ENCODE results near the gene ITM2C.

Gene ITM2C

DNA sequence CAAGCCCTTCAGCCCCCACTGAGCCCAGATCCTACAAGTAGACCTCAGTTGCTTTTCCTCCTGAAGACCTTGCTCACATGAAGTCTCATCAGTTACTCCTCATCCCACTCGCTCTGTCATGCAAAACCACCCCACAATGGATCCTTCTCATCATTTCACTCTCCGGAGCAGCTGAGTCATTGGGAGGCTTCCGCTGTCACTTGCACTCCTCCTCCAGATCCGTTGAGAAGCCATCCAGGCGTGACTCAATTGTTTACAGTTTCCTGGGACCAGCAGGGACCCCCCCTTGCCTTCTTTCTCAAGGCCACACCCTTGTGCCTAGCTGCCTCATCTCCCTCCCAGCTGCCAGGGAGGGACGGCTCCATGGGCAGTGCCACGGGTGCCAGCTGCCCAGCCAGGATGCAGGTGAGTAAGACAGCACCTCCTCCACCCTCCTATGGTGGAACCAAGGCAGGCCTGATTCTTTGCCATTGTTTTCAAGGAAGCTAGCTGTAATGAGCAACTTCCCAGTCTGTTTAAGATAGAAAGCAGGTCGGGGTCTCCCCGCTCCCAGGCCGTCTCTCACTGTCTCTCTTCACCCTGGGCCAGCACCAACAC, 44.0 kb downstream of the ITM2C start:
- DNase-seq = no peak

DNA sequence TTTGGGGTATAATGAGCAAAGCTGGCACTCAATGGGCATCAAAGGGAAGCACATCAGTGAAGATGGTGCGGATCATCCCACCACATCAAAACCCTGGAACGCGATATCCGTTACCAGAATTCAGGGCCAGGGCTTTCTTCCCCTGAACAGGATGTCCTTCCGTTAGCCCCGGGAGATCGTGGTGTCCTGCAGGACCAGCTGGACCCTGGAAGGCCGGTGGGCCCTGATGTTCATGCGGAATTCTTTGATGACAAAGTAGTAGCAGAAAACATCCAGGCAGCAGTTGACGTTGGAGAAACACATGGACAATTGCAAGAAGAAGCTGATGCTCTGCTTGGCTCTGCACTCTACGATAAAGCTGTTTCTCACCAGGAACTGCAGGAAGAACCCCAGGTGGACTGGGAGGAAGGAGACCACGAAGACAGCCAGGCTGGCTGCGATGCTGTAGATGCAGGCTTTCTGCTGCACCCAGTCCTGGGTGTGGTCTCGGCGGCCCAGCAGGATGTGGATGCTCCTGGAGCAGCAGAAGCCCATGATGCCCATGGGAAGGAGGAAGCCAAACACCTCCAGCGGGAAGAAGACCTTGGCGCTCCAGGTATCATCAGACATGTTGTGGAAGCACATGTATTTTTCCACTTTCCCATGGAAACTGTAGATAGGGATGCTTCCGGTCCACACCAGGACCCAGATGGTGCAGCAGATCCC, 45.3 kb downstream of the ITM2C start:
- DNase-seq = no peak

- no peak for DNase-seq
Measured at GRCh38 chr2:230910546-230911177, 45.9 kb downstream of the ITM2C start.

GRCh38 chr2:230912046-230912445, 47.3 kb downstream of the ITM2C start:
- no peak for DNase-seq

DNA sequence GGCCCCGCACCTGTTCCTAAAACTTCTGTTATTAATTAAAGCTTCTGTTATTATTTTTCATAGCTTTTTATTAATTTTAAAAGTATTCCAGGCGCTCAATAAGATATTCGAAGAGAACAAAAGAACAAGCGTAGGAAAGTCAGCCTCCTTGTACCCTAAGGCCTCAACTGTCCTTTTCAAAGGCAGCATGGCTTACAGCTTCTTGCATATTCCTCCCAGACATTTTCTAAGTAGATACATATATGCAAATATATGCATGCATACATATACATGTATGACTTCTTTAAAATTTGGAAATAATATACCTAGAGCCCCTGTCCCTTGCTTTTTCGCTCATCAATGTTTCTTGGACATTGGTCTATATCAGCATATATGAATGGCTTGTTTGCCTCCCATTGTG, 48.0 kb downstream of the ITM2C start:
- DNase-seq = no peak

DNA sequence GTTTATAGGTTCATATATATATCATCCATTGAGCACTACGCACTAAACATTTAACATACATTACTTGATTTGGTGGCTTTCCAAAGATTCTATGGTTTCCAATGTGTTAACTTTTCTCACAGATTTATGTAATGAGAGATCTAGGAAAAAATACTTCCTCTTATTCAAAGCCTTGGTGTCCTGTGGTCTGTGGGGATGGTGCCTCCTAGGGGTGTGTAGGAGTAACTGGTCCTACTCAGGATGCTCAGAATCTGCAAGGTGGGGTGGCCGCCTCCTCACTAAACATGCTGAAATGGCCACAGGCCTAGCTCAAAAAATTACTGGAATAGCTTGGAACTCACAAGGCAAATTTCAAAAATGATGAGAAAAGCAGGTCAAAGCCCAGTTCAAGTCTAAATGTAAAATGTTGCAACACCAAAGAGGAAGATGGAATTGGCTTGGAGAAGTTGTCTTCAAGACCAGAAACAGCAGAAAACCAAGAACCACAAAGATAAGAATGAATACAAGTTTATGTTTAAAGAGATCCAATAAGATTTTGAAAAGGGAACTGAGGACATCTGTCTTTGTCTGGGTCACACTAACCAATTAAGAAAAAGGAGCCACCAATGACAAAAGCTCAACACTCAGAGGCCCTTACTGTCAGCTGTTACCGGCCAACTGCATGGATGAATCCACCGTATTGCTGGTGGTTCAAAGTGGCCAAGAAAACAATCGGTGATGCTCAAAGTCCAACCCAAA, 48.8 kb downstream of the ITM2C start:
- no peak for DNase-seq

- DNase-seq = no peak
Measured at GRCh38 chr2:230914886-230915285, 50.1 kb downstream of the ITM2C start.

DNA sequence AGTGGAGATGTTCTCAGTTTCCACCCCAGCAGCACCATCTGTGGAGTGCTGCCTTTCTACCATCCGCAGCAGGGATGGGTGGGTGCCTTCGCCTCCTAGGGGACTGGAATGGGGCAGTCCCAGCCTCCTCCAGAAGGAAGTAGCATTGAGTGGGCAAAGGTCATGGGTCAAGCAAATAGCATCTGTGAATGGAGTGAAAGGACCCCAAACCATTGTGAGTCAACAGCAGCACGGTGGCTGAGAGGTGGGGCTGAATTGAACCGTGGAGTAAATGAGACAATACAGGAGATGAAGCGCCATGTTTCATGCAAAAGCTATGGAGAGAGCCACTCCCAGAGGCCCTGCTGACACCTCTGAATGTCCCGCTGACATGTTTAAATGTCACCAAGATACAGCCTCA, 50.6 kb downstream of the ITM2C start:
- DNase-seq = no peak

DNA sequence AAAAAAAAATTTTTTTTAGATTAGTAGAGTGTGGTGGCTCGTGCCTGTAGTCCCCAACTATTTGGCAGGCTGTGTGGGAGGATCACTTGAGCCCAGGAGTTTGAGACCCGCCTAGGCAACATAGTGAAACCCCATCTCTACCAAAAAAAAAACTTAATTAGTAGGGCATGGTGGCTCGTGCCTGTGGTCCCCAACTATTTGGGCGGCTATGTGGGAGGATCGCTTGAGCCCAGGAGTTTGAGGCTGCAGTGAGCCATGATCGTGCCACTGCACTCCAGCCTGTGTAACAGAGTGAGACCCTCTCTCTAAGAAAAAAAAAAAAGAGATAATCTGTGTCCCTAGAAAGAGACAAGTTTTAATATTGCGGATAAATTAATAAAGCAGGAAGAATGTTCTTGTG, 51.5 kb downstream of the ITM2C start:
- no peak for DNase-seq

- no peak for DNase-seq
Measured at GRCh38 chr2:230919240-230919639, 54.5 kb downstream of the ITM2C start.

GRCh38 chr2:230919681-230920080, 54.9 kb downstream of the ITM2C start:
- no peak for DNase-seq

GRCh38 chr2:230920167-230920566, 55.4 kb downstream of the ITM2C start:
- DNase-seq = no peak

DNA sequence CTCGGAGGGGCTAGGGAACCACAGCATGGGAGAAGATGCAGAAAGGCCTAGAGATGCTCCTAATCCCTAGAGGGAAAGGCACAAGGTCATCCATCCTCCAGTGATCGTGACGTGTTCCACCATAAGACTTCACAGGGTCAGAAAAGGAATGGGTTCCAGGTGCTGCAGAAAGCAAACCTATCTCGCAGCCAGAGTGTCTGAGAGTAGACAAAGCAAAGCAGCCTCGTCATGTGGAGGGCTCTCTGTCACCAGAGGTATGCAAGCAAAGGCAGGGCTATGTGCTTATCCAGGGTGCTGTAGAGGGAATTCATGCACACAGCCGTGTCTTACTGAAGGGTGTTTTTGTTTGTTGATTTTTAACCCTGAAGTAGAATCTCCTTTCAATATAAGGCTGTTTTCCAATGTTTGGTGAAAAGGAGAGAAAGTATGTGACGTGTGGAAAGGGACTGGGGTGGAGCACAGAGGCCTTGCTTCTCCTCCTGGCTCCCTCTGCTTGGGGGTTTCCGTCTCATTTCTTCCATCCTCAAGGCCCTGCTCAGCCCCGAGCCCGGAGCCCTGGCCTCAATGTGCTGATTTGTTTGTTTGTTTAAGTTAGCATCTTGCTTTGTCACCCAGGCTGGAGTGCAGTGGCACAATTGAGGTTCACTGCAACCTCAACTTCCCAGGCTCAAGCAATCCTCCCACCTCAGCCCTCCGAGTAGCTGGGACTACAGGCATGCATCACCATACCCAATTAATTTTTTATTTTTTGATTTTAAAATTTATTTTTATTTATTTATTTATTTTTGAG, 57.3 kb downstream of the ITM2C start:
- DNase-seq = no peak

- no peak for DNase-seq
Measured at GRCh38 chr2:230922951-230923717, 58.4 kb downstream of the ITM2C start.

DNA sequence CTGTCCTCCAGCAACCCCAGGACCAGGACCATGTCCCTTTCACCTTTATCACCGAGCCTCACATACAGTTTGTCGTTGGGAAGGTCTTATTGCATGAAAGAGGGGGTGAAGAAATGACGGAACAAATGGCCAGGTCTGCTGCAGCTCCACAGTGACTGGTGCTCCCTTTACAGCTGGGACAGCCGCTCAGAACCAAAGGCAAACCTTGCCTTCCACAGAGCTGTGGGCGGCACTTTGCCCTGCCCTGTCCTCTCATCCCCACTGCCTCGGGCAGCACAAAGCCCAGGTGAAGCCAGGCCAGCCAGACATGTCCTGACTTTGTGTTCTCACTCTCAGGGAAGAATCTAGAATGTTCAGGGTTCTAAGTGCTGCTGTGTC, 59.3 kb downstream of the ITM2C start:
- no peak for DNase-seq

DNA sequence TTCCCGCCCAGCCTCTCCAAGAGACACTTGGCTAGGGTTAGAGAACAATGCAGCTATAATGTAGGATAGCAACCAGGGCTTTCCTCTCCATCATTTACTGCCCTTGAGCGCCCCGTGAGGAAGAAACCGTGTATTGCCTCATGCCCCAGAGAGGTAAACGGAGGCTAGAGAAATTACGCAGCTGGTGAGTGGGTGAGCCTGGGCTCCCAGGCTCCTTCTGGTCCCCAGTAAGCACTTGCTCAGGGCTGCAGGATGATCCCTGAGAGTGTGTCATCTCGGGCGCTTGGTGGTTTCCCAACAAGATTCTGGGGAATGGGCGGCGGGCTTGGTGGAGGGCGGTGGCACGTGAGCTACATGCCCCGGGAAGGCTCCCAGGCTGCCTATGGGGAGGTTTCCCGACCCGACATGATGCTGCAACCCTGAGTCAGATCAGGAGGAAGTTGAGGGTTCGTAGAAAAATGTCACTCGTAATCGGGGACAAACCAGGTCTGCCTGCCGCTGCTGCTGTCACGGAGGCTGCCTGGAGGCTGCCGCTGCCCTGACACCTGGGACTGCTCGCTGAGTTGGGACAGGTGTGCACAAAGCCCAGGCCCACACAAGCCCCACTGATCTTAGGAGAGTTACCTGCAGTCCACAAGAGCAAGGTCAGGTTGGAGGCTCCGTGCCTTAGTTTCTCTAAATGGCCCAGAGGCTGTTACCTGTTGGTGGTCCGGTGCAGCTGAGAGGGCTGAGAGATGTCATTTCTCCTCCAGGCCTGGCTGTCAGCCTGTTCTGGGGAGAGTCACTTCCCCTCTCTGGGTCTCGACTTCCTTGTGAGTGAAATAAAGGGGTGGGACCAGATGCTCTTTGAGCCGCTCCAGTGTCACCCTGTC, 60.0 kb downstream of the ITM2C start, which contains the start of gene GPR55:
Gene GPR55, minus strand, starts transcription at position 773 of the 872 bp plus-strand sequence. CDS start 14,280 bp downstream, outside the sequence.
- DNase-seq = no peak

GRCh38 chr2:230925443-230925878, 60.7 kb downstream of the ITM2C start:
- no peak for DNase-seq

GRCh38 chr2:230925879-230926765, 61.4 kb downstream of the ITM2C start:
- no peak for DNase-seq

DNA sequence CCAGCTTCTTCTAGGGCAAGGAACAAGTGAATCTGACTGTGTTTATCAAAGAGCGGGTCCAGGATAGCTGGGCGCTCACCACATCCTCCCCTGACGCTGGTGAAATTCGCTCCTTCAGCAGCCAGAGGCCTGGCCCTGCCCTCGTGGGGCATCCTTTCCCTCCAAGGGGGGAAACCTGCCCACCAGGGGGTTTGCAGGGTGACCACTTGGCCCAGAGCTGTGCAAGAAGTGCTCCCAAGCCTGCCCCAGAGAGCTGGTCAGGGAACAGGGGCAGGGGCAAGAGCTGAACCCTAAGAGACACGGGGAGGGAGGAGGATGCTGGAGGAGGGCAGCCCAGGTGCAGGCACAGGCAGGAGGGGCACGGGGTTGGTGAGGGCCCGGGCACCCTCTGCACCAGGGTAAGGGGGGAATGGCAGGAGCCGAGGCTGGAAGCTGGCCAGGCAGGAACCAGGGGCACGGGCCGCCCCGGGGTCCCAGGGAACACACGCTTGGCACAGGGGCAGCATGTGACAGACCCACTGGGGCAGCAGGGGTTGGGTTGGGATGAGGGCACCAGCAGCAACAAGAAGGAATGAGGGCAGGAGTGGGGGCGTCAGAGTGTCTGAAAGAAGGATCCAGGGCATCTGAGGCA, 63.1 kb downstream of the ITM2C start:
- no peak for DNase-seq
